K562 (cell line): ENCODE results near the gene MTF1. TPM values are rescaled to one million over a fixed set of nuclear protein-coding genes. Genes with fewer than 3 reads are reported as not detected.
A peak's percentile ranks its signal among the peaks of the same experiment; 100 is the strongest.

ENCODE experiments used
- CREB3 ChIP-seq: fragments of 450-650 bp; conservative IDR thresholded peaks from 2 replicates; pipeline ENCODE4 v1.6.1; 2016; ENCODE audit warnings: missing genetic modification characterization, low read depth, mild to moderate bottlenecking, missing compliant biosample characterization, moderate library complexity
- EZH2 ChIP-seq: IDR thresholded peaks from 2 replicates; pipeline ENCODE4 v1.6.1; 2012; ENCODE audit warnings: low read depth, mild to moderate bottlenecking, inconsistent platforms, low read length, borderline replicate concordance
- FOXO4 ChIP-seq: fragments of 450-650 bp; formaldehyde crosslinking; IDR thresholded peaks from 2 replicates; pipeline ENCODE4 v1.4.0; 2020; ENCODE audit warnings: mild to moderate bottlenecking, moderate library complexity
- HNRNPLL ChIP-seq: fragments of 200-400 bp; formaldehyde crosslinking; IDR thresholded peaks from 2 replicates; pipeline ENCODE4 v1.6.1; 2017; ENCODE audit warnings: low read length, low read depth, mild to moderate bottlenecking; ENCODE audit not compliant: poor library complexity, severe bottlenecking
- JUNB ChIP-seq: fragments of 450-650 bp; formaldehyde crosslinking; conservative IDR thresholded peaks from 2 replicates; pipeline ENCODE4 v1.4.0; 2020; ENCODE audit warnings: mild to moderate bottlenecking
- MLLT1 ChIP-seq, 2 experiments: fragments of 450-650 bp; IDR thresholded peaks; 2 replicates each; pipeline ENCODE4 v1.6.1; 2016
- NELFE ChIP-seq: IDR thresholded peaks from 2 replicates; pipeline ENCODE4 v1.6.1; 2011; ENCODE audit warnings: mild to moderate bottlenecking; ENCODE audit not compliant: insufficient read depth, insufficient read length
- PHB ChIP-seq: fragments of 250-450 bp; sonication (Bioruptor Pico); IDR thresholded peaks from 2 replicates; pipeline ENCODE4 v1.5.0; 2021
- PHF20 ChIP-seq: fragments of 450-650 bp; IDR thresholded peaks from 2 replicates; pipeline ENCODE4 v1.6.1; 2018; ENCODE audit not compliant: partially characterized antibody
- SMARCA5 ChIP-seq: fragments of 450-650 bp; IDR thresholded peaks from 2 replicates; pipeline ENCODE4 v1.6.1; 2016
- SREBF1 ChIP-seq: fragments of 150-350 bp; IDR thresholded peaks from 2 replicates; pipeline ENCODE4 v1.6.1; 2014; ENCODE audit warnings: antibody characterized with exemption, low read depth, low read length, borderline replicate concordance
- TAF15 ChIP-seq: fragments of 200-400 bp; formaldehyde crosslinking; IDR thresholded peaks from 2 replicates; pipeline ENCODE4 v1.6.1; 2017; ENCODE audit warnings: mild to moderate bottlenecking, low read depth, low read length, moderate library complexity
- TAF9B ChIP-seq: fragments of 450-650 bp; IDR thresholded peaks from 2 replicates; pipeline ENCODE4 v1.6.1; 2018; ENCODE audit warnings: mild to moderate bottlenecking; ENCODE audit not compliant: partially characterized antibody
- YBX1 ChIP-seq: fragments of 450-650 bp; IDR thresholded peaks from 2 replicates; pipeline ENCODE4 v1.7.1; 2016; ENCODE audit warnings: mild to moderate bottlenecking
- ZNF232 ChIP-seq: sonication (generic); formaldehyde crosslinking; IDR thresholded peaks from 2 replicates; pipeline ENCODE4 v1.8.0; 2022; ENCODE audit warnings: mild to moderate bottlenecking, missing genetic modification reagents
- ZNF316 ChIP-seq: fragments of 450-650 bp; IDR thresholded peaks from 2 replicates; pipeline ENCODE4 v1.6.1; 2016
- ZNF436 ChIP-seq: fragments of 250-450, 450-650 bp; sonication (Bioruptor Pico); formaldehyde crosslinking; IDR thresholded peaks from 2 replicates; pipeline ENCODE4 v1.7.0; 2020; ENCODE audit warnings: mild to moderate bottlenecking
- ZNF561 ChIP-seq: fragments of 450-650 bp; formaldehyde crosslinking; conservative IDR thresholded peaks from 2 replicates; pipeline ENCODE4 v1.4.0; 2020; ENCODE audit warnings: mild to moderate bottlenecking, moderate library complexity
- ZNF699 ChIP-seq: fragments of 250-450 bp; sonication (Bioruptor Pico); IDR thresholded peaks from 2 replicates; pipeline ENCODE4 v1.8.0; 2021; ENCODE audit warnings: mild to moderate bottlenecking, moderate library complexity; ENCODE audit not compliant: insufficient replicate concordance
- polyA plus RNA-seq, 8 experiments: library from polyadenylated mRNA; depleted of rRNA in 4 of 8; stranded (reverse) in 5 of 8; unstranded in 3 of 8; fragments of >200 nt; fragmentation: Nextera tagmentation in 2 of 8; fragmentation: Illumina TruSeq in 1 of 8; extraction: Ambion mirVana in 2 of 8; extraction: Trizol in 1 of 8; gene quantifications; 2 replicates each; pipeline versions ENCODE4 v1.2.1 to v1.2.3, GENCODE V29; 2011 to 2014; ENCODE audit warnings: inconsistent platforms in 1 of 8, missing spikeins in 1 of 8
- total RNA-seq, 7 experiments: library from RNA; depleted of rRNA in 6 of 7; stranded (reverse); fragments of >200 nt in 6 of 7; fragmentation: Illumina TruSeq in 2 of 7; extraction: Trizol in 2 of 7; gene quantifications; 2 replicates each; pipeline versions ENCODE4 v1.2.1 to v1.2.3, GENCODE V29; 2011 to 2021; ENCODE audit warnings: low replicate concordance in 1 of 7
- TF ChIP-seq, protein P1 (sequence below): fragments of 450-650 bp; formaldehyde crosslinking; conservative IDR thresholded peaks from 2 replicates; pipeline ENCODE4 v1.4.0; 2022; ENCODE audit warnings: mild to moderate bottlenecking, missing genetic modification characterization
- TF ChIP-seq, protein P2 (sequence below): IDR thresholded peaks from 2 replicates; pipeline ENCODE4 v1.6.1; 2012; ENCODE audit warnings: low read depth, low read length, improper control_type of control experiment, borderline replicate concordance

Gene MTF1
- total and polyA plus RNA-seq, 9 of the 15 experiments (the other 6 are each of a cell fraction or from before 2014, with no cell fraction given), result 1.1 to 12.2 (median 4.3) TPM

DNA sequence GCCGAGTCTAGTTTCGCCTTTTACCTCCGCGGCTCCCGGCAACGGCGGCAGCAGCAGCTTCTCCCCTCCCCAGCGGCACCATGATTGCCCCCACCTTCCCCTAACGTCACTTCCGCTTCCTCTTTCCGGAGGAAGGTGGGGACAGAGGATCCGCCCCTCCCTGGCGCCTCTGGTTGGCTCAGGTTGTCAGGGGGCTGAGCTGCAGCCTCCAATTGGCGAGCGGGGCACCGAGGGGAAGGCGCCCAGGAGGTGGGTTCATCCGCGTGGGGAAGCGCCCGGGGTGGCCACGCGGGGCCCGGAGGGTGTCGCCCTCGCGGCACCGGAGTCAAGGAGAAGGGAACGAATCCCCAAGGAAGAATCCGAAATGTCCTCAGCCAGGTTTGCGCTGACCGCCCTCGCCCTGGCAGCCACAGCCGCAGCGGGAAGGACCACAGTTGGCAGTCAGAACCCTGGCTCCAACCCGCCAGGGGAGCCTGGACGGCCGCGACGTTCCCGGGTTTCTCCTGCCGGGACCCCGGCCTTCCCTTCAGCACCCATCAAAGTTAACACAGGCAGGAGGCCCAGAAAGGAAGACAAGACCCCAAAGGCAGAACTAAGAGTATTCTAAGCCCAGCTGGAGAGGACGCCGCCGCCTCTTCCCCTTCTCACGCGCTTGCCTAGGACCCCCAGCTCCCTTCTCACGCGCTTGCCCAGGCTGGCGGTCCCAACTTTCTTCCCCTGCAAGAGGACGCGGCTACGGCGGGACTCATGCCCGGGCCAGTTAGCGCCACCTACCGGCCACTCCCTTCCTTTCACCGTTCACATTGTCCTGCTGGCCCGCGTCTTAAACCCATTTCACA is at the start of gene MTF1 (continued):
- peak; percentile 68 for TF ChIP-seq TAF9B
- no peak for TF ChIP-seq CREB3 (tag)
- TF ChIP-seq SREBF1, result no peak
- no peak for TF ChIP-seq MLLT1 (IDR thresholded peaks at IDR 0.05)
- TF ChIP-seq EZH2, result no peak
- TF ChIP-seq, protein P1, sequence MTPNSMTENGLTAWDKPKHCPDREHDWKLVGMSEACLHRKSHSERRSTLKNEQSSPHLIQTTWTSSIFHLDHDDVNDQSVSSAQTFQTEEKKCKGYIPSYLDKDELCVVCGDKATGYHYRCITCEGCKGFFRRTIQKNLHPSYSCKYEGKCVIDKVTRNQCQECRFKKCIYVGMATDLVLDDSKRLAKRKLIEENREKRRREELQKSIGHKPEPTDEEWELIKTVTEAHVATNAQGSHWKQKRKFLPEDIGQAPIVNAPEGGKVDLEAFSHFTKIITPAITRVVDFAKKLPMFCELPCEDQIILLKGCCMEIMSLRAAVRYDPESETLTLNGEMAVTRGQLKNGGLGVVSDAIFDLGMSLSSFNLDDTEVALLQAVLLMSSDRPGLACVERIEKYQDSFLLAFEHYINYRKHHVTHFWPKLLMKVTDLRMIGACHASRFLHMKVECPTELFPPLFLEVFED, result 0 out of 2 replicates have a peak, but pooled peaks have one; percentile 76
- TF ChIP-seq JUNB (CRISPR knock-in tag), result no peak
- no peak; the same call in 1 of the 2 replicates for TF ChIP-seq ZNF316
- TF ChIP-seq FOXO4 (CRISPR knock-in tag), result no peak
- TF ChIP-seq PHB (CRISPR knock-in tag), result peak; percentile 33; the same call in 1 of the 2 replicates
- 0 out of 2 replicates have a peak, but pooled peaks have one; percentile 48 for TF ChIP-seq SMARCA5
- no peak for TF ChIP-seq TAF15
- no peak for TF ChIP-seq ZNF232 (CRISPR knock-in tag)
- TF ChIP-seq ZNF699, result no peak
- TF ChIP-seq YBX1, result no peak
- TF ChIP-seq PHF20, result peak; percentile 70
- TF ChIP-seq, protein P2, sequence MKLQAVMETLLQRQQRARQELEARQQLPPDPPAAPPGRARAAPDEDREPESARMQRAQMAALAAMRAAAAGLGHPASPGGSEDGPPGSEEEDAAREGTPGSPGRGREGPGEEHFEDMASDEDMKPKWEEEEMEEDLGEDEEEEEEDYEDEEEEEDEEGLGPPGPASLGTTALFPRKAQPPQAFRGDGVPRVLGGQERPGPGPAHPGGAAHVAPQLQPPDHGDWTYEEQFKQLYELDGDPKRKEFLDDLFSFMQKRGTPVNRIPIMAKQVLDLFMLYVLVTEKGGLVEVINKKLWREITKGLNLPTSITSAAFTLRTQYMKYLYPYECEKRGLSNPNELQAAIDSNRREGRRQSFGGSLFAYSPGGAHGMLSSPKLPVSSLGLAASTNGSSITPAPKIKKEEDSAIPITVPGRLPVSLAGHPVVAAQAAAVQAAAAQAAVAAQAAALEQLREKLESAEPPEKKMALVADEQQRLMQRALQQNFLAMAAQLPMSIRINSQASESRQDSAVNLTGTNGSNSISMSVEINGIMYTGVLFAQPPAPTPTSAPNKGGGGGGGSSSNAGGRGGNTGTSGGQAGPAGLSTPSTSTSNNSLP, result no peak
- TF ChIP-seq NELFE, result peak; percentile 17
- no peak for TF ChIP-seq HNRNPLL
- TF ChIP-seq ZNF436, result no peak
- TF ChIP-seq ZNF561 (CRISPR knock-in tag), result 0 out of 2 replicates have a peak, but pooled peaks have one; percentile 31
